Right lobe of liver (tissue), 4 donors: ENCODE results near the gene RASA2.

Experiments used
- CTCF ChIP-seq, 4 donors: fragments of 200-600 bp in 3 of 4; fragments of 450-650 bp in 1 of 4; IDR thresholded peaks; one replicate each; pipeline versions ENCODE4 v1.5.1 to v1.8.0; 2016 to 2022; ENCODE audit warnings: antibody characterized with exemption in 4 of 4, mild to moderate bottlenecking in 2 of 4
- POLR2A ChIP-seq: fragments of 450-650 bp; IDR thresholded peaks from one replicate; pipeline ENCODE4 v1.6.1; 2017; ENCODE audit warnings: antibody characterized with exemption, mild to moderate bottlenecking
- donor health status: DM: no; HTN: no; CAD: no.
- donor health status: DM: no; HTN: no; CAD: no.
- donor health status: DM: no; HTN: yes; CAD: no.

- no peak for TF ChIP-seq CTCF (IDR thresholded peaks at IDR 0.05)
- TF ChIP-seq POLR2A, result no peak
Measured at GRCh38 chr3:141499965-141500364, 13.1 kb downstream of the RASA2 start.
